GM23338 (cell line): ENCODE results near the gene FAM78A. TPM values are rescaled to one million over a fixed set of nuclear protein-coding genes. Genes with fewer than 3 reads are reported as not detected.

ENCODE experiments used
- ATAC-seq: fragments of 200-7000 bp; cut with Tn5 transposase; 3 replicates; pipeline ENCODE4 v1.9.1; 2020
- DNase-seq: peaks from one replicate; pipeline ENCODE4 v3.0.0-alpha.2; 2015; ENCODE audit warnings: low spot score
- H2AFZ ChIP-seq: fragments of 200-600 bp; sonication (generic); 2 replicates; pipeline ENCODE4 v1.8.0; 2016; ENCODE audit warnings: antibody characterized with exemption, mild to moderate bottlenecking, moderate library complexity
- H3F3A ChIP-seq: fragments of 200-600 bp; sonication (generic); replicated peaks from 2 replicates; pipeline ENCODE4 v1.8.0; 2017; ENCODE audit warnings: antibody characterized with exemption, mixed run types, low read depth
- H3K27ac ChIP-seq: fragments of 200-600 bp; sonication (generic); 2 replicates; pipeline ENCODE4 v1.6.1; 2016; ENCODE audit warnings: low read depth
- H3K27me3 ChIP-seq: fragments of 200-600 bp; sonication (generic); 2 replicates; pipeline ENCODE4 v1.8.0; 2016; ENCODE audit warnings: mild to moderate bottlenecking, mixed run types, moderate library complexity; ENCODE audit not compliant: insufficient read depth
- H3K36me3 ChIP-seq: fragments of 200-600 bp; sonication (generic); 2 replicates; pipeline ENCODE4 v1.8.0; 2016; ENCODE audit warnings: mild to moderate bottlenecking; ENCODE audit not compliant: insufficient read depth
- H3K4me1 ChIP-seq: fragments of 200-600 bp; sonication (generic); 2 replicates; pipeline ENCODE4 v1.8.0; 2016; ENCODE audit warnings: mild to moderate bottlenecking, moderate library complexity; ENCODE audit not compliant: insufficient read depth
- H3K4me2 ChIP-seq: fragments of 200-600 bp; sonication (generic); 2 replicates; pipeline ENCODE4 v1.7.1; 2017; ENCODE audit warnings: mixed run types
- H3K4me3 ChIP-seq: fragments of 200-600 bp; sonication (generic); 2 replicates; pipeline ENCODE4 v1.6.1; 2016; ENCODE audit warnings: mixed run types
- H3K79me2 ChIP-seq: fragments of 200-600 bp; sonication (generic); replicated peaks from 2 replicates; pipeline ENCODE4 v1.8.0; 2017; ENCODE audit warnings: mild to moderate bottlenecking; ENCODE audit not compliant: insufficient read depth
- H3K9me2 ChIP-seq: fragments of 200-600 bp; sonication (generic); 2 replicates; pipeline ENCODE4 v1.8.0; 2017; ENCODE audit not compliant: insufficient read depth
- H4K20me1 ChIP-seq: fragments of 200-600 bp; sonication (generic); replicated peaks from 2 replicates; pipeline ENCODE4 v1.8.0; 2017; ENCODE audit warnings: mild to moderate bottlenecking; ENCODE audit not compliant: insufficient read depth
- H3K27ac Mint-ChIP-seq: 2 replicates; pipeline ENCODE4 v1.8.0; 2020; ENCODE audit warnings: inconsistent platforms, mild to moderate bottlenecking, moderate library complexity, mixed read lengths
- H3K27me3 Mint-ChIP-seq: 3 replicates; pipeline ENCODE4 v1.8.0; 2022; ENCODE audit warnings: low read depth, mild to moderate bottlenecking, moderate library complexity, mixed read lengths, inconsistent platforms; ENCODE audit not compliant: insufficient read depth, poor library complexity
- H3K36me3 Mint-ChIP-seq: 3 replicates; pipeline ENCODE4 v1.8.0; 2021; ENCODE audit warnings: low read depth, mild to moderate bottlenecking, inconsistent platforms, moderate library complexity, mixed read lengths
- H3K4me1 Mint-ChIP-seq: 3 replicates; pipeline ENCODE4 v1.8.0; 2020; ENCODE audit warnings: mild to moderate bottlenecking, inconsistent platforms, mixed read lengths
- H3K4me3 Mint-ChIP-seq: 3 replicates; pipeline ENCODE4 v1.8.0; 2021; ENCODE audit warnings: moderate library complexity, mild to moderate bottlenecking, inconsistent platforms, mixed read lengths
- H3K9me3 Mint-ChIP-seq: 3 replicates; pipeline ENCODE4 v1.8.0; 2020; ENCODE audit warnings: moderate library complexity, mild to moderate bottlenecking, inconsistent platforms, mixed read lengths
- CREB1 ChIP-seq: fragments of 250-450 bp; sonication (Bioruptor Pico); IDR thresholded peaks from 2 replicates; pipeline ENCODE4 v1.5.0; 2020; ENCODE audit warnings: low read depth, mild to moderate bottlenecking, moderate library complexity
- EZH2 ChIP-seq: fragments of 200-600 bp; sonication (generic); IDR thresholded peaks from one replicate; pipeline ENCODE4 v1.8.0; 2017; ENCODE audit warnings: antibody characterized with exemption, mild to moderate bottlenecking, low read depth; ENCODE audit not compliant: unreplicated experiment
- EZH2phosphoT487 ChIP-seq: fragments of 200-600 bp; sonication (generic); IDR thresholded peaks from one replicate; pipeline ENCODE4 v1.8.1; 2018; ENCODE audit warnings: antibody characterized with exemption; ENCODE audit not compliant: unreplicated experiment
- JUNB ChIP-seq: IDR thresholded peaks from one replicate; pipeline ENCODE4 v1.6.1; 2016; ENCODE audit warnings: antibody characterized with exemption; ENCODE audit not compliant: unreplicated experiment
- NANOG ChIP-seq: IDR thresholded peaks from 2 replicates; pipeline ENCODE4 v1.6.1; 2016; ENCODE audit warnings: antibody characterized with exemption, borderline replicate concordance
- POLR2AphosphoS5 ChIP-seq: IDR thresholded peaks from 2 replicates; pipeline ENCODE4 v1.6.1; 2016; ENCODE audit warnings: antibody characterized with exemption, low read depth
- REST ChIP-seq: IDR thresholded peaks from one replicate; pipeline ENCODE4 v1.6.1; 2018; ENCODE audit warnings: antibody characterized with exemption; ENCODE audit not compliant: unreplicated experiment
- STAT1 ChIP-seq: IDR thresholded peaks from one replicate; pipeline ENCODE4 v1.6.1; 2016; ENCODE audit warnings: antibody characterized with exemption; ENCODE audit not compliant: unreplicated experiment
- ZNF114 ChIP-seq: fragments of 250-450 bp; sonication (Bioruptor Pico); IDR thresholded peaks from 2 replicates; pipeline ENCODE4 v1.5.0; 2020; ENCODE audit warnings: mild to moderate bottlenecking, moderate library complexity
- ZNF331 ChIP-seq: fragments of 250-450 bp; sonication (Bioruptor Pico); IDR thresholded peaks from 2 replicates; pipeline ENCODE4 v1.5.0; 2020; ENCODE audit warnings: low read depth, mild to moderate bottlenecking, moderate library complexity
- polyA plus RNA-seq: library from polyadenylated mRNA; unstranded; fragments of >200 nt; fragmentation: Nextera tagmentation; extraction: Ambion mirVana; gene quantifications from 2 replicates; pipeline ENCODE4 v1.2.1, GENCODE V29; 2016
- total RNA-seq: library from RNA; depleted of rRNA; stranded (reverse); fragments of >200 nt; shearing (Covaris generic); gene quantifications from 2 replicates; pipeline ENCODE4 v1.2.3, GENCODE V29; 2014
- TF ChIP-seq, protein P1 (sequence below): IDR thresholded peaks from 2 replicates; pipeline ENCODE4 v1.6.1; 2016; ENCODE audit warnings: antibody characterized with exemption

Gene FAM78A
- total and polyA plus RNA-seq, 2 experiments from 2014 or later: 0.57 to 2.1 TPM

DNA sequence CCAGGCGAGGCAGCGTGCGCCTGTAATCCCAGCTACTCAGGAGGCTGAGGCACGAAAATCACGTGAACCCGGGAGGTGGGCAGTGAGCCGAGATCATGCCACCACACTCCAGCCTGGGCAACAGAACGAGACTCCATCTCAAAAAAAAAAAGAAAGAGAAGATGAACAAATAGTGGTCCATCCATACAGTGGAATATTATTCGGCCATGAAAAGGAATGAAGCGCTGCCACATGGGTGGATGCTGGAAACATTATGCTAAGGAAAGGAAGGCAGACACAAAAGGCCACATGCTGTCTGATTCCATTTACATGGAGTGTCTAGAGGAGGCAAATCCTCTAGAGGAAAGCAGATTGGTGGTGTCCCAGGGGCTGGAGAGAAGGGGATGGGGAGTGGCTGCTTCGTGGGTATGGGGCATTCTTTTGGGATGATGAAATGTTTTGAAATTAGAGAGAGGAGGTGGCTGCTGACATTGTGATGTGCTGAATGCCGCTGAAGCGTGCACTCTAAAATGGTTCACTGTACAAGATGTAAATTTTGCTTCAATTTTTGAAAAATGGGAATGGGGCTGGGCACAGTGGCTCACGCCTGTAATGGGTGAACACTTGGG is 30.2 kb upstream of the FAM78A start (continued):
- TF ChIP-seq NANOG (no peak), REST (no peak), JUNB (no peak)

GRCh38 chr9:131304676-131305355 is 28.5 kb upstream of the FAM78A start:
- Histone ChIP-seq H3K27me3 (no peaks in the 10 kb centered on the region), H3K4me1 (no peaks in the 10 kb centered on the region), H3K36me3 (no peaks in the 10 kb centered on the region), H4K20me1 (no peaks in the 10 kb centered on the region), H3K4me3 (no peak overlapping the region), H3K9me2 (no peaks in the 10 kb centered on the region), H3K27ac (no peak overlapping the region), H3F3A (no peaks in the 10 kb centered on the region), H3K79me2 (no peaks in the 10 kb centered on the region), H2AFZ (no peak overlapping the region), H3K4me2 (no peak overlapping the region)
- ATAC-seq: peak; percentile 12; the same call in 1 of the 3 replicates
- H3K4me1 Mint-ChIP-seq: peaks cover 6% of the 10 kb centered on the region; the same call in 1 of the 3 replicates
- peaks cover 13% of the 10 kb centered on the region for H3K27me3 Mint-ChIP-seq
- DNase-seq: no peak
- H3K36me3 Mint-ChIP-seq: no peaks in the 10 kb centered on the region
- no peak overlapping the region for H3K4me3 Mint-ChIP-seq
- H3K27ac Mint-ChIP-seq: peak overlapping the region; percentile 20; the same call in 1 of the 2 replicates
- no peaks in the 10 kb centered on the region for H3K9me3 Mint-ChIP-seq
- no peak for TF ChIP-seq ZNF331 (CRISPR knock-in tag)
- TF ChIP-seq REST: no peak
- TF ChIP-seq STAT1: no peak
- no peak for TF ChIP-seq EZH2
- TF ChIP-seq NANOG: no peak
- no peak for TF ChIP-seq POLR2AphosphoS5
- TF ChIP-seq, protein P1, sequence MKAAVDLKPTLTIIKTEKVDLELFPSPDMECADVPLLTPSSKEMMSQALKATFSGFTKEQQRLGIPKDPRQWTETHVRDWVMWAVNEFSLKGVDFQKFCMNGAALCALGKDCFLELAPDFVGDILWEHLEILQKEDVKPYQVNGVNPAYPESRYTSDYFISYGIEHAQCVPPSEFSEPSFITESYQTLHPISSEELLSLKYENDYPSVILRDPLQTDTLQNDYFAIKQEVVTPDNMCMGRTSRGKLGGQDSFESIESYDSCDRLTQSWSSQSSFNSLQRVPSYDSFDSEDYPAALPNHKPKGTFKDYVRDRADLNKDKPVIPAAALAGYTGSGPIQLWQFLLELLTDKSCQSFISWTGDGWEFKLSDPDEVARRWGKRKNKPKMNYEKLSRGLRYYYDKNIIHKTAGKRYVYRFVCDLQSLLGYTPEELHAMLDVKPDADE: no peak
- no peak for TF ChIP-seq EZH2phosphoT487
- TF ChIP-seq ZNF114: no peak
- TF ChIP-seq JUNB: no peak
- TF ChIP-seq CREB1 (CRISPR knock-in tag): no peak
